NCI-H2171 treated with DMSO at 0.1 percent for 48 hours (cell line): Measurements from ENCODE around the gene IGFN1.
"Not testable (repeated sequence)": the region's sequence is repeated elsewhere in the genome, so short reads cannot be mapped to it uniquely, and the experiment has no call there.

Source experiments
- DNase-seq: peaks from one replicate; lab custom pipeline; 2025; lab: John Stamatoyannopoulos, UW

The IGFN1 gene

DNA sequence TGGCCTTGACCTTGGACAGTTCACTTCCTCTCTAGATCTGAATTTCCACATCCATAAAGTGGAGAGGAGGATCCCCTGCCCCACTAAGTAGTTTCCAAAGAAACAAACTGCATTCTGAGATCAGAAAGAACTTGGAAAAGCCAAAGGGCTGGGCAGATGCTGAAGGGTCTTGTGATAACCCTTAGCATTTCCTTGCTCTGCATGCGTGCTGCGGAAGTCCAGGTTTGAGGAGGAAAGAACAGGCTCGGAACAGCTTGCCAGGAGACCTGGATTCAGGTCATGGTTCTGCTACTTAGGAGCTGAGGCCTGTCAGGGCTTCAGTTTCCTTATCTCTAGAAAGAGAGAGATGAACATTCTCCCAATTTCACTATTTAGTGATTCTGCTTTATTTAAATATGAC, 27.2 kb downstream of the IGFN1 start:
- DNase-seq = no peak

DNA sequence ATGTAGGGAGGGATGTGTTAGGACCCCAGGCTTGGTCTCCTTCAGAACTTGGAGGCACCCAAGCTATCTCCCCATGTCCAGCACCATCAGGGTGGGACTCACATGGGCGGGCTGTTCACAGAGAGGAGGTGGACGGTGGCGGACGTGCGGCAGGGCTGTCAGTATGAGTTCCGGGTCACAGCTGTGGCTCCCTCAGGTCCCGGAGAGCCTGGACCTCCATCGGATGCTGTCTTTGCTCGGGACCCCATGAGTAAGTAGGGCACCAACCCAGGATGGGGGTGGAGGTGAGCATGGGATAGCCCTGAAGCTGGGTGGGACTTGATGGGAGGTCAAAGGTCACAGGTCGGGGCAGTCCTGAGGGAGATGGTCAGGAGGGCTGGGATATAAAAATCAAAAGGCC, 27.8 kb downstream of the IGFN1 start:
- no peak for DNase-seq

- peak; percentile 81 for DNase-seq
Measured at GRCh38 chr1:201219481-201220387, 29.1 kb downstream of the IGFN1 start.

GRCh38 chr1:201220388-201220715, 29.7 kb downstream of the IGFN1 start:
- no peak for DNase-seq

GRCh38 chr1:201221201-201221846, 30.7 kb downstream of the IGFN1 start:
- DNase-seq = no peak

DNA sequence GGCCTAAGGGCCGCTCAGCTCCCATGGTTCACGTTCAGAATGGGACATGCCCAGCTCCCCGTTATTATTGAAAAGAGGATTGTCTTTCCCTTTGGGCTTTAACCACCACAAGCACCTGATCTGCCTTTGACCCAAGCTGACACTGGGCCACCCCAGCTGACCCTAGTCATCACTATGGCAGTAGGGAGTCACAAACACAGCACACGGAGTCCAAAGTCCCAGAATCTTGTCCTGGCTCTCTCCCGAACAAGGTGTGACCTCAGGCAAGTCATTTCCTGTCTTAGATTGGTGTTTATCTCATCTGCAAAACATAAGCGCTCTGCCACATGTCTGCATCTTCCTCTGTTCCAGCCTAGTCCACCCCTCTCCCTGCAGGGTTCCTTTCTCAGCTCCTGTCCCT, 31.5 kb downstream of the IGFN1 start:
- DNase-seq = no peak

DNA sequence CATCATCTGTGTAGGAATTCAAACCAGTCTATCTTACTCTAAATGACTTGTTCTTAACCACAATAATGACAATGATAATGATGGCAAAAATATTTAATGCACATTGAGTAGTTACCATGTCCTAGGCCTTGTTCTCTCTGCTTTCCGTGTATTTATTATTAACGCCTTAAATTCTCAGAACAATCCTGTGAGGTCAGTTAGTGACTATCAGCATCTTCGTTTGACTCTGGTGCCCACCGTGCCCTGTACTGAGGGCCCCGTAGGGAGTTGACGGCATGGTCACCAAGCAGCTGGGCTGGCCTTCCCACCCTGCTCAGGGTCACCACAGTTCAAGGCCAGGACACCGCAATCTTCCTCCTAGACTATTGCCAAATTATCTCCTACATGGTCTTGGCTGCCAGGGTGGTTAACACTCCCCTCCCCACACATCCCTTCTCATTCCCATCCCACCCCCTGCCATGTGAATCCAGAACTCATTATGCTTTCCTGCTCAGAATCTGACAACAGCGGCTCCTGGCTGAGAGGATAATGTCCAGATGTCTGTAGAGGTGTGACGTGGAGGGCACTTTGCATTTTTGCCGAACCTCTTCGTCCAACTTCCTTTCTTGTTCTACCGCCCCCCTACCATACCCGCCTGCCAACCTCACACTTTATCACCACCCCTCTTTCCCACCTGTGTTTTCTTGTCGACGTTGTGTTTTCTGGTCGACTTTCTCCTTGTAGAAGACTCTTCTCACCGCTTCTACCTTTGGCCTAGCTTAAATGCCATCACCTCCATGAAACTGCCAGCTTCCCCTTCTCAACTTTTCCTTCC, 33.4 kb downstream of the IGFN1 start:
- DNase-seq = no peak

GRCh38 chr1:201224666-201225370, 34.2 kb downstream of the IGFN1 start:
- DNase-seq = no peak

DNA sequence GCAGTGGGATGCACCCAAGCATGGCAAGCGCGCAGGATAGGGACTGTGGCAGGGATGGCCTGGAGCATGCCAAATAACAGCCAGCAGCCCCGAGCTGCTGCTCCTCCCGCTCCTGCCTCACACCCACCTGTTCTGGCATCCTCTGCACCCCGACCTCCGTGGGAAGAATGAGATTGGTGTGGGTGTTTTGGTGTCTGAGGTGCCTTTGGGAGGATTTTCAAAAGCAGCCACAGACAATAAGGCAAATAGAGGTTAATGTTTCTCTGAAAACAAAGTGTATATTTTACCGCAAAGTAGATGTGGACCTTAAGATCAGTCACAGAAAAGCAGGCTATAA, 35.5 kb downstream of the IGFN1 start:
- no peak for DNase-seq

- no peak for DNase-seq
Measured at GRCh38 chr1:201226859-201227488, 36.4 kb downstream of the IGFN1 start.

- DNase-seq = no peak
Measured at GRCh38 chr1:201228011-201228983, 37.7 kb downstream of the IGFN1 start.

- no peak for DNase-seq
Measured at GRCh38 chr1:201229095-201229494, 38.5 kb downstream of the IGFN1 start.

GRCh38 chr1:201229771-201230635, 39.4 kb downstream of the IGFN1 start:
- DNase-seq = no peak

GRCh38 chr1:201230676-201231075, 40.1 kb downstream of the IGFN1 start:
- DNase-seq = no peak

DNA sequence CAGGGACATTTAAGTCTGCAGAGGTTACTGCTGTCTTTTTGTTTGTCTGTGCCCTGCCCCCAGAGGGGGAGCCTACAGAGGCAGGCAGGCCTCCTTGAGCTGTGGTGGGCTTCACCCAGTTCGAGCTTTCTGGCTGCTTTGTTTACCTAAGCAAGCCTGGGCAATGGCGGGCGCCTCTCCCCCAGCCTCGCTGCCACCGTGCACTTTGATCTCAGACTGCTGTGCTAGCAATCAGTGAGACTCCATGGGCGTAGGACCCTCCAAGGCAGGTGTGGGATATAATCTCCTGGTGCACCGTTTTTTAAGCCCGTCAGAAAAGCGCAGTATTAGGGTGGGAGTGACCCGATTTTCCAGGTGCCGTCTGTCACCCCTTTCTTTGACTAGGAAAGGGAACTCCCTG, 49.0 kb downstream of the IGFN1 start:
- DNase-seq = not testable (repeated sequence)

GRCh38 chr1:201240171-201240570, 49.5 kb downstream of the IGFN1 start:
- DNase-seq = no peak

DNA sequence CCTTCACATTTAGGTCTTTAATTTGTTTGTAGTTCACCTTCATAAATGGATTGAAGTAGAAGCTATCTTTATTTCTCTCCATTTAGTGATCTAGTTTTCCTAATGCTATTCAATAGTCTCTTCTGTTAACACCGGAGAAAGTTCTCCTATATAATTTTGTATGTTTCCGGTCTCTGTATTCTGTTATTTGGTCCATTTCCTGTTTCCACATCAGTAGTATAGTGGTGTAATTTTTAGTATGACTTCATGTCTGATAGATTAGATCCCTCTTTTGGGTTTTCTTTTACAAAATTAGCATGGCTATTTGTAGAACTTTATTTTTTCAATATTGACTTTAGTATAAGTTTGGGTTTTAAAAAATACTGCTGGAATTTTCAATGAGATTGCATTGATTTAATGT, 51.1 kb downstream of the IGFN1 start:
- no peak for DNase-seq

DNA sequence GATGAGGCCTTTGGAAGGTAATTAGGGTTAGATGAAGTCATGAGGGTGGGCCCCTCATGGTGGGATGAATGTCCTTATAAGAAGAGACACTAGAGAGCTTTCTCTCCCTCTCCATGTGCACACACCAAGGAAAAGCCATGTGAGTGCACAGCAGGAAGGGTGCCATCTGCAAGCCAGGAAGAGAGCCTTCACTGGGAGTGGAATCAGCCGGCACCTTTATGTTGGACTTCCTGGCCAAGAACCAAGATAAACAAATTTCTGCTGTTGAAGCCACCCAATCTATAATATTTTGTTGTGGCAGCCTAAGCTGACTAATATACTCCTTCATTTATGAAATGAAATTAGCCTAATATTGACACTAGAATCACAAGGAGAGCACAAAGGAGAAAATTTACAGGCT, 54.5 kb downstream of the IGFN1 start:
- peak; percentile 55 for DNase-seq

GRCh38 chr1:201248721-201249559, 58.3 kb downstream of the IGFN1 start:
- no peak for DNase-seq
